ENCODE results near the gene NIPBL.

DNA sequence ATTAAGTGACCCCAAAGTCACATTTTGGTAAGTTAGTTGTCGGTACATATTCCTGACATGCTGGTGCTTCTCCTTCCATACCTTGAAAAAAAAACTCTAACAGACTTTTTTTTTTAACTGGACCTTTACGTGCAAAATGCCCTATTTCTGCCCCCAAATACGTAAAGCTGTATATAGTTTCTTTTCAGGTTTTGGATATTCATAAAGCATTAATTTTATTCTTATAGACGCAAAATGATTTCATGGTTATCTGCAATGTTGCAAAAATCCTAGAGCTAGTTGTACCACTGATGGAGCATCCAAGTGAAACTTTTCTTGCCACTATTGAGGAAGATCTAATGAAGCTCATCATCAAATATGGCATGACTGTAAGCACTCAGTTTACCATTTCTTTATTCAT, 167.6 kb downstream of the NIPBL start:
- no peak for TF ChIP-seq CTBP1 (IDR thresholded peaks at IDR 0.05; ENCODE audit: borderline replicate concordance)
- TF ChIP-seq SP1 (IDR thresholded peaks at IDR 0.05) = no peak
- TF ChIP-seq LEF1 (IDR thresholded peaks at IDR 0.05; ENCODE audit: borderline replicate concordance) = no peak
- no peak for TF ChIP-seq FOXM1 (IDR thresholded peaks at IDR 0.05; ENCODE audit: borderline replicate concordance)
- TF ChIP-seq, protein P1, sequence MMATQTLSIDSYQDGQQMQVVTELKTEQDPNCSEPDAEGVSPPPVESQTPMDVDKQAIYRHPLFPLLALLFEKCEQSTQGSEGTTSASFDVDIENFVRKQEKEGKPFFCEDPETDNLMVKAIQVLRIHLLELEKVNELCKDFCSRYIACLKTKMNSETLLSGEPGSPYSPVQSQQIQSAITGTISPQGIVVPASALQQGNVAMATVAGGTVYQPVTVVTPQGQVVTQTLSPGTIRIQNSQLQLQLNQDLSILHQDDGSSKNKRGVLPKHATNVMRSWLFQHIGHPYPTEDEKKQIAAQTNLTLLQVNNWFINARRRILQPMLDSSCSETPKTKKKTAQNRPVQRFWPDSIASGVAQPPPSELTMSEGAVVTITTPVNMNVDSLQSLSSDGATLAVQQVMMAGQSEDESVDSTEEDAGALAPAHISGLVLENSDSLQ (IDR thresholded peaks at IDR 0.05) = no peak
- TF ChIP-seq L3MBTL2 (conservative IDR thresholded peaks at IDR 0.05) = no peak
- TF ChIP-seq TARDBP (IDR thresholded peaks at IDR 0.05) = no peak
- no peak for TF ChIP-seq ZNF384 (IDR thresholded peaks at IDR 0.05)
- no peak for TF ChIP-seq HDGF (IDR thresholded peaks at IDR 0.05; ENCODE audit: borderline replicate concordance)
- TF ChIP-seq NFRKB (IDR thresholded peaks at IDR 0.05) = no peak

Measured in HEK293T (cell line).